NOMO-1 treated with DMSO at 0.1 percent for 48 hours (cell line): ENCODE data around the gene MBD1.
"Not testable (repeated sequence)": the region's sequence is repeated elsewhere in the genome, so short reads cannot be mapped to it uniquely, and the experiment has no call there.

Experiments used
- DNase-seq: peaks from one replicate; lab custom pipeline; 2025; ENCODE audit not compliant: unreplicated experiment; lab: John Stamatoyannopoulos, UW

Gene MBD1, protein sequence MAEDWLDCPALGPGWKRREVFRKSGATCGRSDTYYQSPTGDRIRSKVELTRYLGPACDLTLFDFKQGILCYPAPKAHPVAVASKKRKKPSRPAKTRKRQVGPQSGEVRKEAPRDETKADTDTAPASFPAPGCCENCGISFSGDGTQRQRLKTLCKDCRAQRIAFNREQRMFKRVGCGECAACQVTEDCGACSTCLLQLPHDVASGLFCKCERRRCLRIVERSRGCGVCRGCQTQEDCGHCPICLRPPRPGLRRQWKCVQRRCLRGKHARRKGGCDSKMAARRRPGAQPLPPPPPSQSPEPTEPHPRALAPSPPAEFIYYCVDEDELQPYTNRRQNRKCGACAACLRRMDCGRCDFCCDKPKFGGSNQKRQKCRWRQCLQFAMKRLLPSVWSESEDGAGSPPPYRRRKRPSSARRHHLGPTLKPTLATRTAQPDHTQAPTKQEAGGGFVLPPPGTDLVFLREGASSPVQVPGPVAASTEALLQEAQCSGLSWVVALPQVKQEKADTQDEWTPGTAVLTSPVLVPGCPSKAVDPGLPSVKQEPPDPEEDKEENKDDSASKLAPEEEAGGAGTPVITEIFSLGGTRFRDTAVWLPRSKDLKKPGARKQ

DNA sequence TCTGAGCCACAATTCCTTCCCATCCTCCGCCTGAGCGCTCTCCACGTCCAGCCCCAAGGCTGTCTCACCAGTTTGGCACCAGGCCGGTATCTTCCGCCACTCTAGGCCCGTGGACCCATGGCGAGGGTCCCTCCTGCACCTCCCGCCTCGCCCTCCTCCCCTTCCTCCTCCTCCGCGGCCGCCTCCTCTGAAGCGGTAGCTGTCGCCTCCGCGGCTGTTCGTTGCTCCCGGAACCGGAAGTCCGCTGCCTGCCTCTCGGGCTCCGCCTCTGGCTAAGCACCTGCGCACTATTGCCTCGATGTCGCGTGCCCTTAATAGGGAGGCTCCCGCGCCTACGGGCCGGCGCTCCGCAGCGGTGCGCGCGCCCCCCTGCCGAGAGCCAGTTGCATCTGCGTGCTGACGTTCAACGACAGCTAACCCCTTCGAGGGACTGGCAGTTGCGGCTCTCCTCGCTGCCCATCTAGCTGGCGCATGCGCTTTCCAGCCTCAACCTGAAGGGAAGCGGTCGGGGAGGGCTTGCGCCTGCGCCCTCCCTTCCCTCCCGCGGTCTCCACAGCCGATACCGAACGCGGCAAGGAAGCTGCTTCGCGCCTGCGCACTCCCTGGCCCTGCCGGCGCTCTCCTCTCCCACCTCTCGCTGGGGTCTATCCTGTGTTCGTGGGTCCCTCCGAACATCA lies at the start of gene MBD1:
Gene MBD1 (minus strand): TSS at position 229 of the 677 bp plus-strand sequence. CDS start 1,531 bp downstream, outside the sequence.
- peak; percentile 96 for DNase-seq

DNA sequence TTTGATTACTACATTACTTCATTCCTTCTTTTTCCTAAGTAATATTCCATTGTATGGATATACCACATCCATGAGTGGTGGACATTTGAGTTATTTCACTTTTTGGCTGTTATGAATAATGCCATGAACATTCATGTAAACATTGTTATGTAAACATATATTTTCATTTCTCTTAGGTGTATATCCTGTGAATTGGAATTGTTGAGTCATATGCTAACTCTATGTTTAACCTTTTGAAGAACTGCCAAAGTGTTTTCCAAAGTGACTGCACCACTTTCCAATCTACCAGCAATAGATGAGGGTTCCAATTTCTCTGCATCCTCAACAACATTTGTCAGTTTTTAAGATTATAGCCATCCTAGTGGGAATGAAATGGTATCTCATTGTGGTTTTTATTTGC lies 48.9 kb upstream of the MBD1 start:
- no peak for DNase-seq

- DNase-seq = no peak
These were observed 46.7 kb upstream of the MBD1 start for GRCh38 chr18:50327983-50328382.

- no peak for DNase-seq
These were observed 39.4 kb upstream of the MBD1 start for GRCh38 chr18:50320719-50321118.

GRCh38 chr18:50315100-50315871 lies 34.0 kb upstream of the MBD1 start:
- no peak for DNase-seq

- DNase-seq = no peak
These were observed 32.6 kb upstream of the MBD1 start for GRCh38 chr18:50313873-50314460.

- no peak for DNase-seq
These were observed 31.8 kb upstream of the MBD1 start for GRCh38 chr18:50313031-50313607.

DNA sequence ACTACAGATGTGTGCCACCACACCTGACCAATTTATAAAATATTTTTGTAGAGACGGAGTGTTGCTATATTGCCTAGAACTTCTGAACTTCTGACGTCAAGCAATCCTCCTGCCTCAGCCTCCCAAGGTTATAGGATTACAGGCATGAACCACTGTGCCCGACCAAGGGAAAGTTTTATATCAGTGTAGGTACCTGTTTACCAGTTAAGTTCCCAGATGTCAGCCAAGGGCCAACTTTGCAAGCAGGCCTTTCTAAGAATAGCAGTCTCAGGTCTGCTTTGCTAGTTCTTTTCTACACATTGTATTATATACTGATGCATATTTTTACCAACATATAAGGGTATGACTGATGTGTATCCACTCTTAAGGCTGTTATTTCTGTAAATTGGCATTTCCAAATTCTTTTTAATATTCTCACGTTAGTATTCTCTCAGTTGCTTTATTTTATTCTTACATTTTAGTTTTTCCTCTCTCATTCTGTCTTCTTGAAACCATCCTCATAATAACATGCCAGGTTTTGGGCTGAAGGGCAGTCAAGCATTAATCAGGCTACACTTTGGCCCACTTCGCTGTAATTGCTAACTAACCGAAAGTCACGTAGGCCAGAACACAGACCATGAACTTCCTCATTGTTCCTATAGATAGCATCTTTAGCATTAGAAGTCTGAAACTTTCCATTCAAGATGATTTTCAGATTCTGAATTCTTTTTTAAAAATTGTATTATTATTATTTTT lies 31.1 kb upstream of the MBD1 start:
- peak; percentile 68 for DNase-seq

DNA sequence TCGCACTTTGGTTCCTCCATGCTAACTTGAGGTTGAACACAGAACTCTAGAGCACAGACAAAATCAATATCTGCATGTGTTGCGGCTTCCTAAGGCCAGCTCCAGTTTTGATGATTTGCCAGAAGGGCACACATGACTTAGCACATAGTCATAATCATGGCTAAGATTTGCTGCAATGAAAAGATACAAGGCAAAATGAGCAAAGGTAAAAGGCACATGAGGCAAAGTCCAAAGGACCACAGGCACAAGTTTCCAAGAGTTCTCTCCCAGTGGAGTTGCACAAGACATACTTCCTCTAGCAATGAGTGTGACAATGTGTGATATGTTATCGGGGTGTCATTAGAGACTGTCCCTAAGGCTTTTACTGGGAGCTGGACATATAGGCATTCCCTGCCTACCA lies 30.3 kb upstream of the MBD1 start:
- DNase-seq = no peak

DNA sequence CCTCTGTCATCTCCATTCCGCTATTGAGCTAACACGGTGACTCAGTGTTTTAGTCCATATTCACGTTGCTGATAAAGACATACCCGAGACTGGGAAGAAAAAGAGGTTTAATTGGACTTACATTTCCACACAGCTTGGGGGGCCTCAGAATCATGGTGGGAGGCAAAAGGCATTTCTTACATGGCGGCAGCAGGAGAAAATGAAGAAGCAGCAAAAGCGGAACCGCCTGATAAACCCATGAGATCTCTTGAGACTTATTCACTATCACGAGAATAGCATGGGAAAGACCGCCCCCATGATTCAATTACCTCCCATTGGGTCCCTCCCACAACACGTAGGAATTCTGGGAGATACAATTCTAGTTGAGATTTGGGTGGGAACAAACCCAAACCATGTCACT lies 28.8 kb upstream of the MBD1 start:
- no peak for DNase-seq

DNA sequence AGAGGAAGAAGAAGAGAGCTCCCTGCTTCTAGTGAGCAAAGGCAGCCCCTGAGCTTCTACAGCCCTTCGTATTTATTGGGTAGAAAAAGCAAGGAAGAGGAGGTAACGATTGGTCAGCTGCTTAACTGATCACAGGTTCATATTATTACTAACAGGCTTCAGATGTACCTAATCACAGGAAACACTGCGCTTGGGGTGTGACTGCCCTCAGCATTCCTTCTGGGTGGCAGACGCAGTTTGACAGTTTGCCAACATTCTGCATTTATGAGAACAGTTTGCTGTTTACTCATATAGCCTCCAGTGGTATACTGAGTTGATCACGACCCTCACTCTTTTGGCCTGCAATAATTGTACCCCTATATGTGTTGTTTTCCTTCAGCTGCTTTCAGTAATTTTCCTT lies 27.5 kb upstream of the MBD1 start:
- not testable (repeated sequence) for DNase-seq

DNA sequence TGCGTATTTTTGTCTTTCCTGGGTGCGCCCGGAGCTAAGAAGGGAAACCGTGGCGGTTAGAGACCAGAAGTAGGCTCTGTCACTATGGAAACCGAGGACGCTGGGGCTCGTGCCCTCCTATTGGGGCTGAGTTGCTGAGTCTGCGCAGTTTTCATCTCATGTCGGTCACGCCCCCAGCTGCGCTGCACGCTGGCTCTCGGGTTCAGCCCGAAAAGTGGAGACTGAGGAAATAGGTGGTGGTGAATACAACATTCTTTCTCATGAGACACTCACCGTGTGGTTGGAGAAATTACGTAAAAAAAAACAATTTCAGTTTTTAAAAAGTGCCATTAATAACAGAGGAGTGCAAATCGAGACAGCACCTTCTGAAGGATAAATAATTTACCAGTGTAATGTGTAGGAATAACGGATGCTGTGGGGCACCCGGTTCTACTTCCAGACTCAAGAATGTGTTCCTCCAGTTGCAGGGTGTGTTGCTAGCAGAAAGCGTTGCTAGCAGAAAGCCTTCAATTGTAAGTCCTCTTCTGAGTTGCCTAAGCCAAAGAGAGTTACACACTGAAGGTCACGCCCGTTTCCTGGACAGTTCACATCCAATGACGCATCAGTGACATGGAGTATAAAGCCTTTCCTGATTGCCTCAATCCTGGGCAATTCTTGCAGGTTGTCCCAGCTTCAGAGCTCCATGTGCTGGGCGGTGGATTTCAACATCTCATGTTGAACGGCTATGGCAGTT lies 26.6 kb upstream of the MBD1 start:
- peak; percentile 98 for DNase-seq

- DNase-seq = no peak
These were observed 26.0 kb upstream of the MBD1 start for GRCh38 chr18:50307400-50307737.

GRCh38 chr18:50306944-50307343 lies 25.6 kb upstream of the MBD1 start:
- DNase-seq = no peak

DNA sequence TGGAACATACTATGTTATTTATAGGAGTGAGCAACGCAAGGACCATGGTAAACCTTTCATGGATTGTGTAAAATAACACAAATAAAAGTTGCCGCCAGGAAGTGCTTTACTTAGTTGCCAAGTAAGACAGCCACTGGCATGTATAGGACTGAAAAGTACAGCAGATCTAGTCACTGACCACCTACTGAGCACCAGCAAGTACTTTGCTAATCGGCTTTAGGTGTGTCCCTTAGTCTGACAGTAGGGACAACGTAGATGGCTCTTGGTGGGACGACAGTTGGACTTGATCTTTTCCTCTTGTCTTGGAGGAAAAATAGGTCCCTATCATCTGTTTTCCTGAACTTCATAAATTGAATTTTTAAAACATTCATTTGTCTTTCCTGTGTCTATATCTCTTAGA lies 19.8 kb upstream of the MBD1 start:
- no peak for DNase-seq

DNA sequence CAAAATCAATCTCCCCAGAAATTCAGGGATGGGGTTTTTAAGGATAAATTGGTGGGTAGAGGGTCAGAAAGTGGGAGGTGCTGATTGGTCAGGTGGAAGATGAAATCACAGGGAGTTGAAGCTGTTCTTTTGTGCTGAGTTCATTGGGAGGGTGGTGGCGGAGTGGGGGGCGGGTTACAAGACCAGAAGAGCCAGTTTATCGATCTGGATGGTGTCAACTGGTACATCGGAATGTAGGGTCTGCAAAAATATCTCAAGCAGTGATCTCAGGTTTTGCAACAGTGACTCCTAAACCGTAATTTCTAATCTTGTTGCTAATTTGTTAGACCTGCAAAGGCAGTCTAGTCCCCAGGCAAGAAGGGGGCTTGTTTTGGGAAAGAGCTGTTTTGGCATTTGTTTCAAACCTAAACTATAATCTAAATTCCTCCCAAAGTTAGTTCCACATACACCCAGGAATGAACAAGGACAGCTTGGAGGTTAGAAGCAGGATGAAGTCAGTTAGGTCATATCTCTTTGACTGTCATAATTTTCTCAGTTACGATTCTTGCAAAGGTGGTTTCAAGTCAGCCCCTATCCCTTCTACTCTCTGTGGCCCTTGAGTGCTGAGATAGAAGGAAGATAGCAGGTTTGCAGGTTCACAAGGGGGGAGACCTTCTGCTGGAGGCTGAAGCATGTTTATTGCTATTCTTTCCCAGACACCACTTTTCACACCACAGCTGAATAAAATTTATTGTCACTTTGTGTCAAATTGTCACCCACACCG lies 18.5 kb upstream of the MBD1 start:
- DNase-seq = no peak

DNA sequence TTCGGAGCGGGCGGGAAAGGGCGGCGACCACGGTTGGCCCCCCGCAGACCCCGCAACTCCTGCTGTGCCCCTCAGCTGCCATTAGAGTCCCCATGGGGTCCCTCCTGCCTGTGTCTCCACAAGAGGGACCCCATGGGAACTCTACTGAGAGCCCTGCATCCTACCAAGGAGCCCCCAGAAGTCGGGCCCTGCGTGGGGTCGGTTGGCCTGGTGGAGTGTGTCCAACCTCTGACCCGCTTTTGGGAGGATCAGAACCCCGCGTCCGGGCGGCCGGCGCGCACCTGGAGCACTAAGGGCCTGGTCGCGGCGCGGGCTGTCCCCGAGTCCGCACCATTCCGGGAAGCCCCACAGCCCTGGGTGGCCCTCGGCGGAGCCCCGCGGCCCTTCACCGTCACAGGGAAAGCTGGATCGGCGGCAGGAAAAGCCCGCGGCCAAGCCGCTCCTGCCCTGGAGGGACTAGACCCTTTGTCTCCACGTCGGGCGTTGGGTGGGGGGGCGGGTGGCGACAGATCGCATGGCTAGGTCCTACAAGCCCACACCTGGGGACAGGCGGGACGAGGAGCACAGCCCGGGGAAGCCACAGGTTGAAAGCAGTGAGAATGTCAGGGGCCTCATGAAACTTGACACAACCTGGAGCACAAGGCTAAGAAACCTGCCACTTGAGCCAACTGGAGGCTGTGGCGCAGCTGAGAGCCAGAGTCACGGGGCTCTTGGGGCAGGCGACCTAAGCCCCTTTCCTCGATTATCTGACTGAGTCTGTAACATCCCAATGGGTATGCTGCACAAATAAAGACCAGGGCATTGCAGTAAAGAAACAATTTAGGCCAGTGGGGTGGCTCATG lies 17.3 kb upstream of the MBD1 start:
- no peak for DNase-seq
